HepG2 (cell line): Measurements from ENCODE around the gene C20orf204. TPM values are rescaled to one million over a fixed set of nuclear protein-coding genes. Genes with fewer than 3 reads are reported as not detected.

Source experiments
- MAFG ChIP-seq: sonication (generic); formaldehyde crosslinking; IDR thresholded peaks from 2 replicates; pipeline ENCODE4 v1.5.1; 2020; ENCODE audit warnings: mild to moderate bottlenecking, missing genetic modification reagents
- RERE ChIP-seq: IDR thresholded peaks from 2 replicates; pipeline ENCODE4 v1.6.1; 2016; ENCODE audit warnings: low read depth, missing genetic modification reagents, missing compliant biosample characterization
- TCF12 ChIP-seq, 2 experiments: fragments of 450-650 bp in 1 of 2; sonication (generic) in 1 of 2; formaldehyde crosslinking in 1 of 2; IDR thresholded peaks; 2 replicates each; pipeline versions ENCODE4 v1.6.1 to v1.8.0; 2017 to 2022; ENCODE audit warnings: antibody characterized with exemption in 1 of 2, mild to moderate bottlenecking in 1 of 2, missing genetic modification reagents in 1 of 2, moderate library complexity in 1 of 2
- THRA ChIP-seq: sonication (generic); formaldehyde crosslinking; IDR thresholded peaks from 2 replicates; pipeline ENCODE4 v1.4.0; 2020; ENCODE audit warnings: missing genetic modification reagents, borderline replicate concordance
- TRIM24 ChIP-seq: sonication (generic); formaldehyde crosslinking; IDR thresholded peaks from 2 replicates; pipeline ENCODE4 v1.8.0; 2022; ENCODE audit warnings: mild to moderate bottlenecking, missing genetic modification reagents
- YEATS2 ChIP-seq: sonication (generic); formaldehyde crosslinking; IDR thresholded peaks from 2 replicates; pipeline ENCODE4 v1.4.0; 2020; ENCODE audit warnings: missing genetic modification reagents, borderline replicate concordance
- ZFP90 ChIP-seq: sonication (generic); formaldehyde crosslinking; IDR thresholded peaks from 2 replicates; pipeline ENCODE4 v1.8.0; 2022; ENCODE audit warnings: missing genetic modification reagents, mild to moderate bottlenecking, inconsistent platforms, borderline replicate concordance
- ZHX1 ChIP-seq: sonication (generic); formaldehyde crosslinking; IDR thresholded peaks from 2 replicates; pipeline ENCODE4 v1.8.1; 2022; ENCODE audit warnings: low read depth, mild to moderate bottlenecking, missing genetic modification reagents
- ZNF12 ChIP-seq: sonication (generic); formaldehyde crosslinking; IDR thresholded peaks from 2 replicates; pipeline ENCODE4 v1.5.0; 2020; ENCODE audit warnings: missing genetic modification reagents
- ZNF33B ChIP-seq: sonication (generic); formaldehyde crosslinking; IDR thresholded peaks from 2 replicates; pipeline ENCODE4 v1.5.1; 2020; ENCODE audit warnings: mild to moderate bottlenecking, missing genetic modification reagents
- ZNF660 ChIP-seq: sonication (generic); formaldehyde crosslinking; IDR thresholded peaks from 2 replicates; pipeline ENCODE4 v1.5.1; 2020; ENCODE audit warnings: mild to moderate bottlenecking, low read depth, missing genetic modification reagents, borderline replicate concordance
- ZNF747 ChIP-seq: sonication (generic); formaldehyde crosslinking; IDR thresholded peaks from 2 replicates; pipeline ENCODE4 v1.8.1; 2023; ENCODE audit warnings: missing genetic modification reagents, mild to moderate bottlenecking, borderline replicate concordance
- ZNF770 ChIP-seq: sonication (generic); formaldehyde crosslinking; IDR thresholded peaks from 2 replicates; pipeline ENCODE4 v1.5.0; 2020; ENCODE audit warnings: mild to moderate bottlenecking, missing genetic modification reagents
- ZNF775 ChIP-seq: sonication (generic); formaldehyde crosslinking; IDR thresholded peaks from 2 replicates; pipeline ENCODE4 v1.4.0; 2020; ENCODE audit warnings: missing genetic modification reagents, mild to moderate bottlenecking, moderate library complexity, borderline replicate concordance
- polyA plus RNA-seq, 8 experiments: library from polyadenylated mRNA; depleted of rRNA in 3 of 8; stranded (reverse) in 7 of 8; unstranded in 1 of 8; fragments of >200 nt; fragmentation: Illumina TruSeq in 4 of 8; extraction: Trizol in 4 of 8; gene quantifications; 2 replicates each; pipeline versions ENCODE4 v1.2.1 to v1.2.3, GENCODE V29; 2011 to 2016; ENCODE audit warnings: low read depth in 4 of 8, missing spikeins in 1 of 8, mixed read lengths in 1 of 8; ENCODE audit not compliant: insufficient read depth in 1 of 8
- total RNA-seq, 5 experiments: library from RNA; depleted of rRNA; stranded (reverse); fragments of >200 nt; fragmentation: Illumina TruSeq; extraction: Trizol; gene quantifications; 2 replicates each; pipeline ENCODE4 v1.2.3, GENCODE V29; 2016; ENCODE audit warnings: low read depth in 1 of 5

The C20orf204 gene
- total and polyA plus RNA-seq, 2 of the 13 experiments (the other 11 are each of a cell fraction or from before 2014, with no cell fraction given): 22.1 to 80.0 TPM

- TF ChIP-seq ZNF770 (CRISPR knock-in tag): no peak
- no peak for TF ChIP-seq ZHX1 (CRISPR knock-in tag)
- TF ChIP-seq ZNF775 (CRISPR knock-in tag): no peak
- peak; percentile 13; the same call in 1 of the 2 replicates for TF ChIP-seq ZFP90 (CRISPR knock-in tag)
- TF ChIP-seq ZNF12 (CRISPR knock-in tag): no peak
- TF ChIP-seq ZNF747 (CRISPR knock-in tag): no peak
- TF ChIP-seq YEATS2 (CRISPR knock-in tag): no peak; the same call in 1 of the 2 replicates
- TF ChIP-seq TRIM24 (CRISPR knock-in tag): no peak
- no peak for TF ChIP-seq TCF12 (IDR thresholded peaks at IDR 0.05)
- no peak for TF ChIP-seq TCF12 (CRISPR knock-in tag; IDR thresholded peaks at IDR 0.05)
- TF ChIP-seq ZNF660 (CRISPR knock-in tag): 0 out of 2 replicates have a peak, but pooled peaks have one; percentile 74
- TF ChIP-seq THRA (CRISPR knock-in tag): 0 out of 2 replicates have a peak, but pooled peaks have one; percentile 7
- TF ChIP-seq RERE (CRISPR knock-in tag): no peak
- peak; percentile 58; the same call in 1 of the 2 replicates for TF ChIP-seq MAFG (CRISPR knock-in tag)
- no peak for TF ChIP-seq ZNF33B (CRISPR knock-in tag)
Measured at GRCh38 chr20:64063389-64064144, 27.6 kb downstream of the C20orf204 start (continued).
